ENCODE results near the gene PPFIA3.

DNA sequence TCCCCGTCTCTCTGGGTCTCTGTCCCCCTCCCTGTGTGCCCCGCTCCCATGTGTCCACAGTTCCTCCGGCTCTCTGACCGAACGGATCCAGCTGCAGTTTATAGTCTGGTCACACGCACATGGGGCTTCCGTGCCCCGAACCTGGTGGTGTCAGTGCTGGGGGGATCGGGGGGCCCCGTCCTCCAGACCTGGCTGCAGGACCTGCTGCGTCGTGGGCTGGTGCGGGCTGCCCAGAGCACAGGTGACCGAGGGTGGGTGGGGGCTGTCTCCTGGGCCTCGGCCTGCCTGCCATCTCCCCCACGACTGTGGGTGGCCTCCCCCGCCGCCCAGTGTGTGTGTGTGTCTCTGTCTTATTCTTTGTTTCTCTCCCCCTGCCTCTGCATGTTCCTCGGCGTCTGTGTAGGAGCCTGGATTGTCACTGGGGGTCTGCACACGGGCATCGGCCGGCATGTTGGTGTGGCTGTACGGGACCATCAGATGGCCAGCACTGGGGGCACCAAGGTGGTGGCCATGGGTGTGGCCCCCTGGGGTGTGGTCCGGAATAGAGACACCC lies 48.6 kb downstream of the PPFIA3 start:
- TF ChIP-seq, protein P1, sequence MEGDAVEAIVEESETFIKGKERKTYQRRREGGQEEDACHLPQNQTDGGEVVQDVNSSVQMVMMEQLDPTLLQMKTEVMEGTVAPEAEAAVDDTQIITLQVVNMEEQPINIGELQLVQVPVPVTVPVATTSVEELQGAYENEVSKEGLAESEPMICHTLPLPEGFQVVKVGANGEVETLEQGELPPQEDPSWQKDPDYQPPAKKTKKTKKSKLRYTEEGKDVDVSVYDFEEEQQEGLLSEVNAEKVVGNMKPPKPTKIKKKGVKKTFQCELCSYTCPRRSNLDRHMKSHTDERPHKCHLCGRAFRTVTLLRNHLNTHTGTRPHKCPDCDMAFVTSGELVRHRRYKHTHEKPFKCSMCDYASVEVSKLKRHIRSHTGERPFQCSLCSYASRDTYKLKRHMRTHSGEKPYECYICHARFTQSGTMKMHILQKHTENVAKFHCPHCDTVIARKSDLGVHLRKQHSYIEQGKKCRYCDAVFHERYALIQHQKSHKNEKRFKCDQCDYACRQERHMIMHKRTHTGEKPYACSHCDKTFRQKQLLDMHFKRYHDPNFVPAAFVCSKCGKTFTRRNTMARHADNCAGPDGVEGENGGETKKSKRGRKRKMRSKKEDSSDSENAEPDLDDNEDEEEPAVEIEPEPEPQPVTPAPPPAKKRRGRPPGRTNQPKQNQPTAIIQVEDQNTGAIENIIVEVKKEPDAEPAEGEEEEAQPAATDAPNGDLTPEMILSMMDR (IDR thresholded peaks at IDR 0.05; ENCODE audit: insufficient read depth, low read length, poor library complexity, severe bottlenecking) = no peak
- no peak for TF ChIP-seq EZH2phosphoT487 (conservative IDR thresholded peaks at IDR 0.05; ENCODE audit: low read length)

All from SU-DHL-6 (cell line).